ENCODE measurements around the gene AK5.

AK5 gene

GRCh38 chr1:77267035-77267434 is 14.8 kb upstream of the AK5 start:
- no peak for TF ChIP-seq CTCF (IDR thresholded peaks at IDR 0.05)
- no peaks in the 10 kb centered on the region for H3K4me1 ChIP-seq (ENCODE audit: control insufficient read depth in 1 of 2, insufficient read depth in 1 of 2, low read depth in 1 of 2, low read length in 1 of 2)

GRCh38 chr1:77271852-77272580 is 9.8 kb upstream of the AK5 start:
- no peak overlapping the region for H3K4me3 ChIP-seq (ENCODE audit: low read depth in 1 of 2, low read length in 1 of 2)
- H3K27me3 ChIP-seq, result no peaks in the 10 kb centered on the region
- TF ChIP-seq CTCF (IDR thresholded peaks at IDR 0.05), result no peak
- no peaks in the 10 kb centered on the region for H3K36me3 ChIP-seq
- H3K9me3 ChIP-seq, result no peaks in the 10 kb centered on the region
- H3K27ac ChIP-seq, result no peak overlapping the region
- H3K4me1 ChIP-seq (ENCODE audit: control insufficient read depth in 1 of 2, insufficient read depth in 1 of 2, low read depth in 1 of 2, low read length in 1 of 2), result no peaks in the 10 kb centered on the region

More at GRCh38 chr1:77267035-77267434, 14.8 kb upstream of the AK5 start:
- H3K27me3 ChIP-seq, result no peaks in the 10 kb centered on the region
- no peak overlapping the region for H3K4me3 ChIP-seq (ENCODE audit: low read depth in 1 of 2, low read length in 1 of 2)
- no peaks in the 10 kb centered on the region for H3K9me3 ChIP-seq
- no peaks in the 10 kb centered on the region for H3K36me3 ChIP-seq
- no peak overlapping the region for H3K27ac ChIP-seq

GRCh38 chr1:77273891-77274290 is 7.9 kb upstream of the AK5 start:
- Histone ChIP-seq H3K27me3 (no peaks in the 10 kb centered on the region), H3K4me3 (ENCODE audit: low read depth in 1 of 2, low read length in 1 of 2) (no peak overlapping the region), H3K9me3 (no peaks in the 10 kb centered on the region), H3K36me3 (no peaks in the 10 kb centered on the region), H3K27ac (no peak overlapping the region), H3K4me1 (ENCODE audit: control insufficient read depth in 1 of 2, insufficient read depth in 1 of 2, low read depth in 1 of 2, low read length in 1 of 2) (no peaks in the 10 kb centered on the region)
- TF ChIP-seq CTCF (IDR thresholded peaks at IDR 0.05), result no peak

- H3K9me3 ChIP-seq, result no peaks in the 10 kb centered on the region
- peaks cover 10% of the 10 kb centered on the region for H3K27me3 ChIP-seq
- H3K36me3 ChIP-seq, result no peaks in the 10 kb centered on the region
- TF ChIP-seq CTCF (IDR thresholded peaks at IDR 0.05), result no peak
- peaks cover 0 to 3% of the 10 kb centered on the region in 2 experiments for H3K4me1 ChIP-seq (ENCODE audit: control insufficient read depth in 1 of 2, insufficient read depth in 1 of 2, low read depth in 1 of 2, low read length in 1 of 2)
- H3K4me3 ChIP-seq (ENCODE audit: low read depth in 1 of 2, low read length in 1 of 2), result no peak overlapping the region
- H3K27ac ChIP-seq, result no peak overlapping the region
Measured at GRCh38 chr1:77275194-77275593, 6.6 kb upstream of the AK5 start.

- Histone ChIP-seq H3K4me1 (ENCODE audit: control insufficient read depth in 1 of 2, insufficient read depth in 1 of 2, low read depth in 1 of 2, low read length in 1 of 2) (peaks cover 5 to 18% of the 10 kb centered on the region in 2 experiments), H3K36me3 (no peaks in the 10 kb centered on the region), H3K27me3 (peaks cover 28% of the 10 kb centered on the region), H3K4me3 (ENCODE audit: low read depth in 1 of 2, low read length in 1 of 2) (no peak overlapping the region), H3K27ac (no peak overlapping the region), H3K9me3 (no peaks in the 10 kb centered on the region)
- no peak for TF ChIP-seq CTCF (IDR thresholded peaks at IDR 0.05)
Measured at GRCh38 chr1:77276941-77277340, 4.9 kb upstream of the AK5 start.
